ENCODE data around the gene ZBTB38. TPM values are rescaled to one million over a fixed set of nuclear protein-coding genes. Genes with fewer than 3 reads are reported as not detected.

ZBTB38 gene
- total and polyA plus RNA-seq, 2 of the 13 experiments (the other 11 are each of a cell fraction or from before 2014, with no cell fraction given): 26.8 to 51.7 TPM

DNA sequence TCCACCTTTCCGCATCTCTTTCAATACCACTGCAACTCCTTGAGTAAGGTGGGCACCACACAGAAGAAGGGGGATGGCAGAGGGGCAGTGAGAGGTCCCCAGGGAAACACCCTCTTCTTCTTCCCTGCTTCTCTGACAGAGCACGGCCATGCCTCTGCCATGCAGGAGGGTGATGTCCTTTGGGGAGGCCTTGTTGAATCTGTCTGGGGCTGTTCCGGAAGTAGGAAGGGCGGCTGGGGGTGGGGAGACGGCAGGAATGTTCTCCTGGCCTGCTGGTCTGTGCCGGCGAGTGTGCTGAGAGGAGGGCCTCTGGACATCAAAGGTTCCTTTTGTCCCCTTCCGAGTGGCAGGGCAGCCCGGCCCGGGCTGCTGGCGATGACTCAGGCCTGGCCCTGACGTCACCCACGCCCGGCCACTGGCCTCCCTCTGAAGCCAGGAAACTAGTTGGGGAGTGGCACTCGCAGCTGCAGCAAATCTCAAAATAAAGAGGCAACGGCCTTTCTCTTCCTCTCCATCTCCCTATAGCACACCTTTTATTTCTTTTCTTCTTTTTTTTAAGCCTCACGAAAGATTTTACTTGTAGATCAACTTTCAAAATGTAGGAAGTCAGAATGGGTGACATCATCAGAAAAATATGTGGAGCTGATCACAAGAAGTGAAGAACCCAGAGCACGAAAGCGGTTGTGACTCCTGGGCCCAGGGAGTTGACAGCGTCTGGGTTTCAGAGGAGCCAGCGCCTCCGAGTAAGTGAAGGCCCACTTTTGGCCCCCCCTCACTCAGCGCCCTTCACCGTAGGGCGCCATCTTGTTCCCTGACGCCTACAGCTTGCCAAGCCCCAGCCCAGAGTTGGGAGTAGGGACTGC lies at the start of gene ZBTB38 (continued):
- TF ChIP-seq, protein P1, sequence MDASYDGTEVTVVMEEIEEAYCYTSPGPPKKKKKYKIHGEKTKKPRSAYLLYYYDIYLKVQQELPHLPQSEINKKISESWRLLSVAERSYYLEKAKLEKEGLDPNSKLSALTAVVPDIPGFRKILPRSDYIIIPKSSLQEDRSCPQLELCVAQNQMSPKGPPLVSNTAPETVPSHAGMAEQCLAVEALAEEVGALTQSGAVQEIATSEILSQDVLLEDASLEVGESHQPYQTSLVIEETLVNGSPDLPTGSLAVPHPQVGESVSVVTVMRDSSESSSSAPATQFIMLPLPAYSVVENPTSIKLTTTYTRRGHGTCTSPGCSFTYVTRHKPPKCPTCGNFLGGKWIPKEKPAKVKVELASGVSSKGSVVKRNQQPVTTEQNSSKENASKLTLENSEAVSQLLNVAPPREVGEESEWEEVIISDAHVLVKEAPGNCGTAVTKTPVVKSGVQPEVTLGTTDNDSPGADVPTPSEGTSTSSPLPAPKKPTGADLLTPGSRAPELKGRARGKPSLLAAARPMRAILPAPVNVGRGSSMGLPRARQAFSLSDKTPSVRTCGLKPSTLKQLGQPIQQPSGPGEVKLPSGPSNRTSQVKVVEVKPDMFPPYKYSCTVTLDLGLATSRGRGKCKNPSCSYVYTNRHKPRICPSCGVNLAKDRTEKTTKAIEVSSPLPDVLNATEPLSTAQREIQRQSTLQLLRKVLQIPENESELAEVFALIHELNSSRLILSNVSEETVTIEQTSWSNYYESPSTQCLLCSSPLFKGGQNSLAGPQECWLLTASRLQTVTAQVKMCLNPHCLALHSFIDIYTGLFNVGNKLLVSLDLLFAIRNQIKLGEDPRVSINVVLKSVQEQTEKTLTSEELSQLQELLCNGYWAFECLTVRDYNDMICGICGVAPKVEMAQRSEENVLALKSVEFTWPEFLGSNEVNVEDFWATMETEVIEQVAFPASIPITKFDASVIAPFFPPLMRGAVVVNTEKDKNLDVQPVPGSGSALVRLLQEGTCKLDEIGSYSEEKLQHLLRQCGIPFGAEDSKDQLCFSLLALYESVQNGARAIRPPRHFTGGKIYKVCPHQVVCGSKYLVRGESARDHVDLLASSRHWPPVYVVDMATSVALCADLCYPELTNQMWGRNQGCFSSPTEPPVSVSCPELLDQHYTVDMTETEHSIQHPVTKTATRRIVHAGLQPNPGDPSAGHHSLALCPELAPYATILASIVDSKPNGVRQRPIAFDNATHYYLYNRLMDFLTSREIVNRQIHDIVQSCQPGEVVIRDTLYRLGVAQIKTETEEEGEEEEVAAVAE (CRISPR knock-in tag; IDR thresholded peaks at IDR 0.05; ENCODE audit: borderline replicate concordance): peak; percentile 71; the same call in 1 of the 2 replicates
- TF ChIP-seq KAT8 (CRISPR knock-in tag; IDR thresholded peaks at IDR 0.05) (peak; percentile 90), GABPB1 (CRISPR knock-in tag; IDR thresholded peaks at IDR 0.05) (peak; percentile 92), SKI (IDR thresholded peaks at IDR 0.05; ENCODE audit: partially characterized antibody) (peak; percentile 97), SIN3B (IDR thresholded peaks at IDR 0.05; ENCODE audit: low read length) (no peak), ZBTB7A (CRISPR knock-in tag; IDR thresholded peaks at IDR 0.05) (0 out of 2 replicates have a peak, but pooled peaks have one; percentile 33), ARNT (IDR thresholded peaks at IDR 0.05) (no peak), NR2F2 (IDR thresholded peaks at IDR 0.05; ENCODE audit: borderline replicate concordance, low read depth) (peak; percentile 29; the same call in 1 of the 2 replicates), ZNF329 (CRISPR knock-in tag; IDR thresholded peaks at IDR 0.05; ENCODE audit: low read depth) (peak; percentile 89), ZNF773 (CRISPR knock-in tag; IDR thresholded peaks at IDR 0.05; ENCODE audit: borderline replicate concordance) (peak; percentile 65; the same call in 1 of the 2 replicates), GFI1 (CRISPR knock-in tag; IDR thresholded peaks at IDR 0.05; ENCODE audit: borderline replicate concordance) (peak; percentile 84), HOXA3 (CRISPR knock-in tag; IDR thresholded peaks at IDR 0.05) (peak; percentile 96), ZNF589 (CRISPR knock-in tag; conservative IDR thresholded peaks at IDR 0.05) (no peak), ZSCAN29 (CRISPR knock-in tag; conservative IDR thresholded peaks at IDR 0.05) (peak; percentile 45; the same call in 1 of the 2 replicates)
- TF ChIP-seq, protein P2, sequence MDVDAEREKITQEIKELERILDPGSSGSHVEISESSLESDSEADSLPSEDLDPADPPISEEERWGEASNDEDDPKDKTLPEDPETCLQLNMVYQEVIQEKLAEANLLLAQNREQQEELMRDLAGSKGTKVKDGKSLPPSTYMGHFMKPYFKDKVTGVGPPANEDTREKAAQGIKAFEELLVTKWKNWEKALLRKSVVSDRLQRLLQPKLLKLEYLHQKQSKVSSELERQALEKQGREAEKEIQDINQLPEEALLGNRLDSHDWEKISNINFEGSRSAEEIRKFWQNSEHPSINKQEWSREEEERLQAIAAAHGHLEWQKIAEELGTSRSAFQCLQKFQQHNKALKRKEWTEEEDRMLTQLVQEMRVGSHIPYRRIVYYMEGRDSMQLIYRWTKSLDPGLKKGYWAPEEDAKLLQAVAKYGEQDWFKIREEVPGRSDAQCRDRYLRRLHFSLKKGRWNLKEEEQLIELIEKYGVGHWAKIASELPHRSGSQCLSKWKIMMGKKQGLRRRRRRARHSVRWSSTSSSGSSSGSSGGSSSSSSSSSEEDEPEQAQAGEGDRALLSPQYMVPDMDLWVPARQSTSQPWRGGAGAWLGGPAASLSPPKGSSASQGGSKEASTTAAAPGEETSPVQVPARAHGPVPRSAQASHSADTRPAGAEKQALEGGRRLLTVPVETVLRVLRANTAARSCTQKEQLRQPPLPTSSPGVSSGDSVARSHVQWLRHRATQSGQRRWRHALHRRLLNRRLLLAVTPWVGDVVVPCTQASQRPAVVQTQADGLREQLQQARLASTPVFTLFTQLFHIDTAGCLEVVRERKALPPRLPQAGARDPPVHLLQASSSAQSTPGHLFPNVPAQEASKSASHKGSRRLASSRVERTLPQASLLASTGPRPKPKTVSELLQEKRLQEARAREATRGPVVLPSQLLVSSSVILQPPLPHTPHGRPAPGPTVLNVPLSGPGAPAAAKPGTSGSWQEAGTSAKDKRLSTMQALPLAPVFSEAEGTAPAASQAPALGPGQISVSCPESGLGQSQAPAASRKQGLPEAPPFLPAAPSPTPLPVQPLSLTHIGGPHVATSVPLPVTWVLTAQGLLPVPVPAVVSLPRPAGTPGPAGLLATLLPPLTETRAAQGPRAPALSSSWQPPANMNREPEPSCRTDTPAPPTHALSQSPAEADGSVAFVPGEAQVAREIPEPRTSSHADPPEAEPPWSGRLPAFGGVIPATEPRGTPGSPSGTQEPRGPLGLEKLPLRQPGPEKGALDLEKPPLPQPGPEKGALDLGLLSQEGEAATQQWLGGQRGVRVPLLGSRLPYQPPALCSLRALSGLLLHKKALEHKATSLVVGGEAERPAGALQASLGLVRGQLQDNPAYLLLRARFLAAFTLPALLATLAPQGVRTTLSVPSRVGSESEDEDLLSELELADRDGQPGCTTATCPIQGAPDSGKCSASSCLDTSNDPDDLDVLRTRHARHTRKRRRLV (CRISPR knock-in tag; IDR thresholded peaks at IDR 0.05): no peak
- TF ChIP-seq, protein P3, sequence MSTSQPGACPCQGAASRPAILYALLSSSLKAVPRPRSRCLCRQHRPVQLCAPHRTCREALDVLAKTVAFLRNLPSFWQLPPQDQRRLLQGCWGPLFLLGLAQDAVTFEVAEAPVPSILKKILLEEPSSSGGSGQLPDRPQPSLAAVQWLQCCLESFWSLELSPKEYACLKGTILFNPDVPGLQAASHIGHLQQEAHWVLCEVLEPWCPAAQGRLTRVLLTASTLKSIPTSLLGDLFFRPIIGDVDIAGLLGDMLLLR (CRISPR knock-in tag; IDR thresholded peaks at IDR 0.05): no peak
- TF ChIP-seq, protein P4, sequence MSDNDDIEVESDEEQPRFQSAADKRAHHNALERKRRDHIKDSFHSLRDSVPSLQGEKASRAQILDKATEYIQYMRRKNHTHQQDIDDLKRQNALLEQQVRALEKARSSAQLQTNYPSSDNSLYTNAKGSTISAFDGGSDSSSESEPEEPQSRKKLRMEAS (IDR thresholded peaks at IDR 0.05): peak; percentile 88
- TF ChIP-seq, protein P5, sequence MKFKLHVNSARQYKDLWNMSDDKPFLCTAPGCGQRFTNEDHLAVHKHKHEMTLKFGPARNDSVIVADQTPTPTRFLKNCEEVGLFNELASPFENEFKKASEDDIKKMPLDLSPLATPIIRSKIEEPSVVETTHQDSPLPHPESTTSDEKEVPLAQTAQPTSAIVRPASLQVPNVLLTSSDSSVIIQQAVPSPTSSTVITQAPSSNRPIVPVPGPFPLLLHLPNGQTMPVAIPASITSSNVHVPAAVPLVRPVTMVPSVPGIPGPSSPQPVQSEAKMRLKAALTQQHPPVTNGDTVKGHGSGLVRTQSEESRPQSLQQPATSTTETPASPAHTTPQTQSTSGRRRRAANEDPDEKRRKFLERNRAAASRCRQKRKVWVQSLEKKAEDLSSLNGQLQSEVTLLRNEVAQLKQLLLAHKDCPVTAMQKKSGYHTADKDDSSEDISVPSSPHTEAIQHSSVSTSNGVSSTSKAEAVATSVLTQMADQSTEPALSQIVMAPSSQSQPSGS (CRISPR knock-in tag; IDR thresholded peaks at IDR 0.05): peak; percentile 96

Measured in HepG2 (cell line).